ENCODE results near the gene JAKMIP1.
A peak's percentile ranks its signal among the peaks of the same experiment; 100 is the strongest.

Gene JAKMIP1

DNA sequence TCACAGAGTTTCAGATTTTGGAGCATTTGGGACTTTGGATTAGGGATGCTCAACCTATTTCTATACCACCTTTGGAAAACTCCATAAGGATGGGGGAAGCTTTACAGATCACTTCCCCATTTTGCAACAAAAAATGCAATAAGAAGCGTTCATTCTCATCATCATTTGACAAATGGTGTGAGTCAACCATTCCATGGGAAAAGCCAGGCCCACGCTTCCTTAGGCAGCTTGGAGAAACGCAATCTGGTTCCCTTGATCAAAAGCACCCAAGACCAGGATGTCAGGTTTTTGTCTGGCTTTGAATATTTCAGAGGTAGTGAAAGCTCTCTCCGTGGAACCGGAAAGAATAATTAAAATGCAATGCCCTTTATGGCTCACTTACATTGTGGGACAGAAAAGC lies 102.8 kb downstream of the JAKMIP1 start:
- no peak for DNase-seq (ENCODE audit: low spot score)

DNA sequence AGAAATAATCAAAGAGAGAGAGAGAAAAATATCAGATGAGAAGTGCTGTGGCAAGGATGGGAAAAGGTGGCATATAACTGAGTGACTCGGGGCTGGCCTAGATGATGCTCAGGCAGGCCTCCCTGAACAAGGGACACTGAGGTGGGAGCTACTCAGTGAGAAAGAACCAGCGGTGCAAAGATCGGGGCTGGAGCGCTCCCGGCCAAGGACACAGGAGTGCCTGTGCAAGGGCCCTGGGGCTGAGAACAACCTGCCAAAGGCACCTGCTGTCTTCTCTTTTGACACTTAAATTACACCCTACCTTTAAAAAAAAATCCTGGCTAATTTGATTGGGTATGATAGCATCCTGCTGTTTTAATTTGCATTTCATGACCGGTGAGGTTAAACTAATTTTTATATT lies 104.5 kb downstream of the JAKMIP1 start:
- no peak for DNase-seq (ENCODE audit: low spot score)

DNA sequence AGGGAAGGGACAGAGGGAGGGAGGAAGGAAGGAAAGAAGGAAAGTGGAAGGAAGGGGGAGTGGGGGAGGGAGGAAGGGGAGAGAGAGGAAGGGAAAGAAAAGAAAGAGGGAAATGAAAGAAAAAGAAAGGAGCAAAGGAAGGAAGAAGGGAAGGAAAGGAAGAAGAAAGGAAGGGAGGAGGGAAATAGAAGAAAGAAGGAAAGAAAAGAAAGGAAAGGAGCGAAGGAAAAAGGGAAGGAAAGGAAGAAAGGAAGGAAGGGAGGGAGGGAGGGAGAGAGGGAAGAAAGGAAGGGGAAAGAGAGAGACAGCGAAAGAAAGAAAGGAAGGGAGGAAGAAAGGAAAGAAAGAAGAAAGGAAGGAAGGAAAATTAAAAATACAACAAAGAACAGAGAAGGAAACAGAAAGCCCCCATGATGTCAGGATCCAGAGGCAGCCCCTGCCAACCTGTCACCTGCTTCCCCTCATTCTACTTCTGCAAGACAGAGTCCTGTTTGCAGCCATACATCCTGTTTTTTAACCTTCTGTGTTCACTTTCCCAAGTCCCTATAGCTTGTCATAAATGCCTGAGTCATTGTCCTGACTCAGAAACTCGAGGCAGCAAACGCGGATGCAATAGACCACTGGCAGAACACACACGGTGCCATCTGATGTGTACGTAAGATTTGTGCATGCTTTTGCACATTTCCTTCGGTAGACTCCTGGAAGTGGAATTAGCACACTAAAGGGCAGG lies 105.2 kb downstream of the JAKMIP1 start:
- DNase-seq (ENCODE audit: low spot score): no peak

DNA sequence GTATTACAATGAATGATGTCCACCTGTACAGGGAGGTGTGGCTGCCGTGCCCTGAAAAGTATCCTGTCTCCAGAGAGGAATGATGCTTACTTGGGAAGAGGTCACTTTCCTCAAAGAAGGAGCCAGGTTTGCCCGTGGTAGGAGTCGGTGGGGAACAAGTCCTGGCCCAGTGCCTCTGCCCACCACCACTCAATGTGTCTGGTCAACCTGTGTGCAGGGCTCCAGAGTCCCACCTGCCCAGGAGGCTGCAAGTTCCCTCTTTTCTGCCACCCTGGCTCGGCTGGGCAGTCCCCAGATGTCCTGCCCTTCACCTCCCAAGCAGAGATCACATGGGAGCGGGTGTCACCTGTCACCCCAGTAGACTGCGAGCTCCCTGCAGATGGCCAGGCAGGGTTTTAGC lies 106.7 kb downstream of the JAKMIP1 start:
- no peak for DNase-seq (ENCODE audit: low spot score)

DNA sequence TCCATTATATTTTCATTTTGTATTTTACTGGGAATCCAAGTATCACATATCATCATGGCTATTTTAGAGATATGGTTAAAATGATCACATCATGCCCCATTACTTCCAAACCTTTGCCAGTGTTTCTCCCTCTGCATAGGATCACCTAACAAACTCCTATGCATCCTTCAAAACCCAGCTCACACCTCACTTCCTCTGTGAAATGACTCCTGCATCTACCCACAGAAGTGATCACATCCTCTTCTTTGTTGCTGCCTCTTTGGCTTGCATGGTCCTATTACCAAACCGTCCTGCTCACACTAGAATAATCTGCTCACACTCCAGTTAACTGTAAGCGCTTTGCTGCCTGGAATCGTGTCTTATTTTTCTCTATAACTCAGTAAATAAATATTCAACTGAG lies 107.4 kb downstream of the JAKMIP1 start:
- DNase-seq (ENCODE audit: low spot score): no peak

DNA sequence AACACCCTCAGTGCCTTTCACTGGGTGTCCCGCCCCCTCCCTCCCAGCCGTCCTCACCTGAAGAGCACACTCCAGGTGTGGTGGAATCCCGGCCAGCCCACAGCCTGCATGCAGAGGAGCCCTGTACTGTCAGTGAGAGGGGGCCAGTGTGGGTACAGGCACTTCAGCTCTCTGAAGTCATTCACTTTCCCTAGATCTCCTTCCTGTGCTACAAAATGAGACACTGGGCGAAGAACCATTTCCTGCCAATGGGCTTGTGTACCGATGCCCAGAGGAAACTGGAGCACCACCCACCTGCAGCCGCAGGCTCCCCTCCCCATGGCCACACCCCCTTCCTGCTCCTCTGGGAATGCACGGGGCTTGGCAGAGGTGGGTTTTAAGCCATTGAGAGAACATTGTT lies 108.2 kb downstream of the JAKMIP1 start:
- DNase-seq (ENCODE audit: low spot score): no peak

DNA sequence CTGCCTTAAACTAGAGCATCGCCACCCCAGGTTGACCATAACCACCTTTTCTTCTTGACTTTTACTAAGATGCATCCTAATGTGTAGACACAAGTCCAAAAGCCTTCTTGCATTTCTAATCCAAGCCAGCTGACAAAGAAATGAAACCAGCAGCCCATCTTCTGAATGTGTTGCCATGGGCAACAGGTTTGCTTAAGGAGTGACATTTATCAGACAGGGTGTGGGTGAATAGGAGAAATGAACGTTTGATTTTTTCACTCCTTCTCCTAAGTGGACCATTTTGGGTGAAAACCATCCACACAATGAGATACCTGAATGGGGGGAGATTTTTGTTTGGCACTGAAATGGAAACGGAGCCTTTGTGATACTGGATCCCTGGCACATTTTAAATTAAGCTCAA lies 109.4 kb downstream of the JAKMIP1 start:
- no peak for DNase-seq (ENCODE audit: low spot score)

DNA sequence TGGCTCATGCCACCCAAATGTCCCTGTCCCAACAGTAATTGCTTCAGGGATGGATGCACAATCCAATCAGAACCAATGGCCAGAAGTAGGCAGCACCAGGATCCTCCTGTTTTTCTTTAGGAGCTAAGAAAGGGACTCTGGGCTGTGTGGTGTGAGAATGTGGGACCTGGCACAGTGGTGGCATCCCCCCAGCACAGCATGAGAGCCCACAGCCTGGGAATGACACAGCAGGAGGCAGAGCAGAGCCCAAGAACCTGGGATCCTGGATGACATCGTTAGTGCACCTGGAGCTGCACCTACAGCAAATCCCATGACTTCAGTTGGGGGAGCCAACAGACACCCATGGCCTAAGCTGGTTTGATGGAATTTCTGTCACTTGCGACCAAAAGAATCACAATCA lies 111.4 kb downstream of the JAKMIP1 start:
- no peak for DNase-seq (ENCODE audit: low spot score)

DNA sequence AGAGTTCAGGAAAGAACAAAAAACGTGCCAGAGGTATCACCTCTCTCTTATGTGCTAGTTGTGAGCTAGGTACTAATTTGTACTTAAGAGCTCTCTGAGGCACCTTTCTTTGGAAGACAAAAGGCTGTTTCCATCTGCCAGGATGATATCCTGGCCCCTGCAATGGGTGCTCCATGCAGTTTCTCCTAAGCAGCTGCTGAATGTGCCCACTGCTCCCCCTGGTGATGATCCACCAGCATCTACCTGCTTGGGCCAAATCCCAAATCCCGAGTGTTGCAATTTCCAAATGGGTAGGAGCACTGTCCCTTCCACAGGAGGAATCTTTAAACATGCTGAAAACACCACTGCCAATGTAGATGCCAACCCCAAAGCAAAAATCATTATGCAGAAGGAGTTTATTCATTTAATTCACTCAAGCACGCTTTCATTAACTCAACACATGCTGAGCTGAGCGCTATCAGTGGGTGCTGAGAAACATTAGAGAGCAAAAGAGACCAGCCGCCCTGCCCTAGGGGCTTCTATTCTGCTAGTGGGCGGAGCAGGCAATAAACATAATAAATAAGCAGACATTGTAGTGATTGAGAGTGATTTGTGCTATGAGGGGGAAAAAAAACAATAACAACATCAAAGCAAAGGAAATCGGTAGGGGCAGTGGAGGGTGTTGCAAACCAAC lies 112.5 kb downstream of the JAKMIP1 start:
- DNase-seq (ENCODE audit: low spot score): peak; percentile 67

DNA sequence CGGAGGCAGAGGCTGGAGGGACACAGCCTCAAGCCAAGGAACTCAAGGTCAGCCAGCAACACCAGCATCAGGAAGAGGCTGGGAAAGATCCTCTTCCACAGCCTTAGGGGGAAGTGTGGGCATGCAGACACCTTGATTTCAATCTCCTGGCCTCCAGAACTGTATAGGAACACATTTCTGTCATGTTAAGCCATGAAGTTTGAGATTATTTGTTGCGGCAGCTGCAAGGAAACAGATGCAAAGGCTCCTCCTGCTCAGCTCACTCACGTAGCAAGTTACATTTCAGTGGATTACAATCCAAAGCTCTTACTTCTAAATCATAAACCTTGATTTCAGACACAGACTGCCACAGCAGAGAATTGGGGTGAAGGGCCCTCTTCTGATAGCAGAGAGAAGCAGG lies 113.5 kb downstream of the JAKMIP1 start:
- no peak for DNase-seq (ENCODE audit: low spot score)

DNA sequence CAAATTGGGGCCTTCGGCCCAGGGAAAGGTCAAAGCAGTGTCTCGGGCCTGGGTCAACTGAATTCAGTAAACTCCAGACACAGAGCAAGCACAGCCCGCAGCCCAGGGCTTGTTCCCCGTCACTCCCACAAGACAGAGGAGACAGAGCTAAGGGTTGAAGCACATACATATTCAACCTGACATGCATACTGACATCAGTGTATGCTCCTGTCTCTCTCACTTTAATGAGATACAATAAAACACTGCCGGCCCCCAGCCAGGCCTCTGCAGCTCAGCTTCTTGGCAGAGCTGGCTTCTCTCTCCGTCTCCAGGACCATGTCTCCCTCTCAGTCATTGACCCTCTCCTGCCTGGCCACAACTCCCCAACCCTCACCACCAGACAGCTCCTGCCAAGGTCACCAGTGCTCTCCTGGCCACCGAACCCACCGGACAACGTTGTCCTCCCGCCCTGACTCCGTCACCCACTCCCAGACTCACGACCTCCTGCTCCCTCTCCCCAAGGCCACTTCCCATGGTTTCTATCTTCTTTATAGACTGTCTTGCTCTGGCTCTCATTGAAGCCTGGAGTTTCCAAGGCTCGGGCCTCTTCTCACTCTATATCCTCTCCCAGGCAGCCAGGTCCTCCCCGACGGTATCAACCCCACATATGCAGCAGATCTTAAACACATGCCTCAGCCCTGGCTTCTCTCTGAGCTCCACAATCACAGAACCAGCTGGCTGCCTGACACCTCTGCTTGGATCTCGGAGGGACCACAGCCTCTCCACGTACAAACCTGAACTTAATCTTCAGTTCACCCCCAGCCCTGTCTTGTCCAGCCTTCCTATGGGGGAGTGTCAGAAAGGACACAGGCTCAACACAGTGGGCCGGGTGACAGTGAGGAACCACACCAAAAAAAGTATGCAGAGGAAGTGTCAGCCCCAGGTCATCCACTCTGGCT lies 114.4 kb downstream of the JAKMIP1 start:
- no peak for DNase-seq (ENCODE audit: low spot score)

DNA sequence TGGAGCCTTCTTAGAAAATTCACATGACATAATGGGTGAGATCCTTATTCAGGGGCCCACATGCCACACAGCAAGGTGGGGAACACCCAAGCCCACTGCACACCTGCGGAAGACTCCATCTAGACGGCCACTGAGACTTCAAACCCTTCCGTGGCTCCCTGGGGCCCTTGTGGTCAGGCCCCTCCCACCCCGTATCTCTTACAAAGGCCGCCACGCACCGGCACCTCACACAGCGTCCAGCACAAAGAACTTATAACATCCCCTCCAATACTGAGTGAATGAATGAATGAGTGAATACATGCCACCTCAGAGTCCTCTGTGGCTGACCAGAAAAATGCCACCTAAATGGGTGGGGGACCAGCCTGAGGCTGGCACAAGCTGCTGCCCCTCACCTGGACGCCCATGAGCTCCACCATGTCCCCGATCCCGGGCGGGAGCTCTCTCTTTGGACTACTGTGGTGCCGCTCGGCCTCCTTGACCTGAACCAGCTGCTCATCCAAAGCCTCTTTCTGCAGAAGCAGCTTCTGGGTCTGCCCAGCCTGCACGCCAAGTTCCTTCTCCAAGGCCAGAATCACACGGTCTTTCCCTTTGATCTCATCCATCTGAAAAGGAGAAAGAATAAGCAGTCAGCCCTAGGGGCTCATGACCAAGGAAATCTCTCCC lies 115.2 kb downstream of the JAKMIP1 start:
- no peak for DNase-seq (ENCODE audit: low spot score)

DNA sequence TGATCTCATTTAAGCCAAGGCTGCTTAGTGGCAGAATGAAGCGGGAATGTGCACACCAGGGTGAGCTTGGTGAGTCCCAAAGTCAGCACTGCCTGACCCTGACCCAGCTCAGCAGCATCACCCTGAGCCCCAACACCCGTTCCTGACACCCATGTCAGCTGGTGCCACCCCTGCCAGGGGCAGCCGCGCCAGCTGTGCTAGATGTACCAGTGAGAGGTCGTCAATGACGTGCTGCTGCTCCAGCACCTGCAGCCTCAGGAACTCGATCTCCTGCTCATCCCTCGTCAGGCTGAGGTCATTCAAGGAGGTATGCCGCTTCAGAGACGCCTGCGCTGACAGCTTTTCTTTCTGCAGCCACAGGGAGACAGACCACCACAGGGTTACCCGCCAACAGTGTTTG lies 120.4 kb downstream of the JAKMIP1 start:
- no peak for DNase-seq (ENCODE audit: low spot score)

DNA sequence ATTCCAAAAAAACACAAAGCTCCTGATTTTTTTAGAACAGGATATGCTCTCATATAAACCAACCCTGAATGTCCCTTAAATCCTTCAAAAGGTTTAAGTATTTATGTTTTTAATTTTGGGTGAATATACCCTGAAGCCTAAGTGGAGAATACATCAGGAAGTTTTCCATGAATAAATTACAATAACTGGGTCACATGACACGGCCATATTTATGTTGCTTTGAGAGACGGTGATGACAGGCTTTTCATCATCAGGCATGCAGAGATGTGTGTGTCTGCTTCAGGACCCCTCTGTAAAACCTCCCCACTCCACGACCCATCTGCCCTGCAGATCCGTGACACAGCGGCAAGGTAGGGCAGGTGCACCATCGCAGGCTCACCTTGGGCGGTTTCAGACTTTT lies 121.8 kb downstream of the JAKMIP1 start:
- no peak for DNase-seq (ENCODE audit: low spot score)

DNA sequence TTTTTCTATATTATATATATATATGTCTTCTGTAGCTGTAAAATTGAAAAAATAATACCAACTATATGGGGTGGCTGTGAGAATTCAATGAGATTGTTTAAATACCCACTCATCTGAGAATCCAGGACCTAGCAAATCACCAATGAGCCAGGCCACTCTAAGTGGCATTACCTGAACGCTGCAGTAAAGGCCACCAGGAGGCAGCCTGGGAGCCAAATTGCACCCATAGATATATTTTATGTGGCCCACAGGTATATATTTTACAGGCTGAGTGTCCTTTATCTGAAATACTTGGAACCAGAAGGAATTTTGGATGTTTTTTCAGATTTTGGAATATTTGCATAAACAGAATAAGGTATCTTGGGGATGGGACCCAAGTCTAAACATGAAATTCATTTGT lies 124.0 kb downstream of the JAKMIP1 start:
- no peak for DNase-seq (ENCODE audit: low spot score)

DNA sequence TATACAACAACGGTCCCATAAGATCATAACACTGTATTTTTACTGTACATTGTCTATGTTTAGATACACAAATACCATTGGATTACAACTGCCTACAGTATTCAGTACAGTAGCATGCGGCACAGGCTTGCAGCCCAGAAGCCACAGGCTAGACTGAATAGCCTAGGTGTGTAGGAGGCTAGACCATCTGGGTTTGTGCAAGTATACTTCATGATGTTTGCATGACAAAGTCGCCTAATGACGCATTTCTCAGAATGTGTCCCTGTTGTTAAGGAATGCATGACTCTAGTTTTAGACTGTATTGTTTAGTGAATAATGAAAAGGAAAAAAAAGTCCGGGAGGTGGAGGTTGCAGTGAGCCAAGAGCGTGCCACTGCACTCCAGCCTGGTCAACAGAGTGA lies 125.6 kb downstream of the JAKMIP1 start:
- DNase-seq (ENCODE audit: low spot score): no peak

DNA sequence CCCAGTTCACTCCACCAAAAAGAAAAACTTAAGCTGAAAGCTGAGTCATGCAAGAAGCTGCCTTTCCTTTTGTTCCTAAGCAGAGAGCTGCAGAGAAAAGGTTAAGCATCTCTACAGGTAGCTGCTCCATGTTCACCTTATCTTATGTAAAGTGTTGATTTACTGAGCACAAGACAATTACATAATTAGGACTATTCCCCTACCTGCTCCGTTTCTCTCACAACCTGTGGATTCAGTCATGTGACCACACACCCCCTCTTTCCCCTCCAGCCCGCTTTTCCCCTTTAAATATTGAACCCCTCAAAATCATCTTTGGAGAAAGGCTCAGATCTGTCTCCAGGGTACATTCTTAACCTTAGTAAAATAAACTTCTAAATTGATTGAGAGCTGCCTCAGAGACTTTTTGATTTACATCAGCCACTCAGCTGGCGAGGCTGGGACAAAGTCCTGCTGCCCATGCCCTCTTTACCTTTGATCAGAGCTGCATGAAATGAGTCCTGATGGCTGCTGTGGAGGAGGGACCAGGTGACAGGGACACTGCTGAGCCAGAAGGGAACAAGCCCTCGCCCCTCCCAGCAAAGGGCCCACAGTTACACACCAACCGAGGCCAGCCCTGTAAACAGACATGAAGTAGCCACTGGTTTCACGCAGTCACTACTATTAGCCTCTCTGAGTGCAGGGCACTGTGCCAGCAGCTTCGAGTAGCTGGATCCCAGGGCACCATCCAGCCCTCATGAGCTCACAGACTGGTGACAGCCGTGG lies 128.2 kb downstream of the JAKMIP1 start:
- no peak for DNase-seq (ENCODE audit: low spot score)

DNA sequence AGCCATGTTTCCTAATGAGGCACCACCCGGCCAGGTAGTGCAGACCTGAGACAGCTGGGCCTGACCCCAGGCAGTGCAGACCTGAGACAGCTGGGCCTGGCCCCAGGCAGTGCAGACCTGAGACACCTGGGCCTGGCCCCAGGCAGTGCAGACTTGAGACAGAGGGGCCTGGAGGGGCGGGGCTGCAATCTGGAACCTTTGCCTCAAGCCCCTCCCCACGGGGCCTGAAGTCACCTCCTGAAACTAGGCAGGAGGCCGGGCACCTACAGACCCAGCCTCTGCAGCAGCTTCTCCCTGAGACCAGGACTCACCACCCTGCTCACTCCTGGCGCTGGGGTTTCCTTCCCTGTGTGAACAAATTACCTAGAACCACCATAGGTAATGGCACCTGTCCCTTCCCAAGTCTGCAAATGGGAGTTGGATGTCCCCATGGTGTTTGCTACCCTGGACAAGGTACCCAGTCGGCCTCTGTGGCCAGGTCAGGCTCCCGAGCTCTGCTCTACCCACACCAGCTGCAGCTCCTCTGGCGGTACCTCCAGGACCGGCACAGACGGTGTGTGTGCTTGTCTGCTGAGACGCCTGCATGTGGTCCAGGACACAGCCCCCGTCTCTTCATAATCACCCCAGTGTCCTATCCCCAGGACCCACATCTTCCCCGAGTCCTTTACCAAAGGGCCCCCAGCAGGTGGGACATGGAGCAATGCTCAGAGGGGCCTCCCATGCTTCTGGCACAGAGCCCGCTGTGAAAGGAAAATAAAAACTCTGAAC lies 129.0 kb downstream of the JAKMIP1 start:
- DNase-seq (ENCODE audit: low spot score): no peak

DNA sequence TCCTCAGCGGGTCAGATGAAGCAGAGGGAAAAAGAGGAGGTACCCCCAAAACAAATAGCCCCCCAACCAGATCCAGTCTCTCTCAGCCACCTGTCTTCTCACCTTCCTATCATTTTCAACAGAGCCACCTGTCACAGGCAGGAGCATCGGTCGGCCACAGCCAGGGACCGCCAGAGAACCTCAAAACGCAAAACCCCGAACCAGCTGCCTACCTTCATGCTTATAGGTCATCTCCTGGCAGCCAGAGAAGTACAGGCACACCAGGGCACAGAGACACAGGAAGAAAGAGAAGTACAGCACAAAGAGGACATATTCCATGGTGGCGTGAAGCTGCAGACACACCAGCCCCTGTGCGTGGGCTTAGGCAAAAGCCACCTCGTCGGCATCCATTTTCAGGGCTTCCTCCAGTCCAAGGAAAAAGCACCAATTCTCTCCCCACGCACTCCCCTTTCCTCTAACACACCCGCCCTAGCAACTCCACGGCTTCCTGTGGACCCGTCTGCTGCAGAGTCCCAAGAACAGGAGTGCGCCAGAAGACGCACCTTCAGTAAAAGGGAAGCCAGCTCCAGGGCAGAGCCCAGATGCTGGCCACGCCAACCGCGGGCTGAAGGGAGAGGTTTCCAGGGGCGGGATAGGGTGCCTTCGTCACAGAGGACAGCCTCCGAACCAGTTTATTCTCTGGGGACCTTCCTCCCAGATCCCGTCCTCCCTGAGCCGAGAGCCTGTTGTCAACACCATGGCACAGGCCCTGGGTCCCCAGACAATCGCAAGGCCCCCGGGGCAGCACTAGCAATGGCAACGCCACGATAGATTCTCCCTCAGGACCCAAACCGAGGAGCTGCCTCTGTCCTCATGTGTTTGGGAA lies 130.3 kb downstream of the JAKMIP1 start:
- DNase-seq (ENCODE audit: low spot score): no peak

Data from SK-N-DZ (cell line).